Caco-2 (cell line): ENCODE results near the gene ZBTB7B. TPM values are rescaled to one million over a fixed set of nuclear protein-coding genes. Genes with fewer than 3 reads are reported as not detected.
A peak's percentile ranks its signal among the peaks of the same experiment; 100 is the strongest.

Source experiments
- BruUV-seq: library from RNA; stranded (reverse); fragments of 400-500 nt; replicated peaks from 2 replicates; lab custom pipeline; 2021; lab: Mats Ljungman, UMichigan
- CTCF ChIA-PET: fragments of 300-600 bp; sonication (Branson Sonifier 250); formaldehyde crosslinking; loops from one replicate; lab custom pipeline; 2022; ENCODE audit warnings: antibody characterized with exemption; lab: Charles Lee
- POLR2A ChIA-PET: fragments of 300-600 bp; sonication (Branson Sonifier 250); formaldehyde crosslinking; loops from one replicate; lab custom pipeline; 2022; ENCODE audit warnings: antibody characterized with exemption; lab: Charles Lee
- DNase-seq, 2 experiments: peaks; one replicate each; pipeline versions ENCODE4 v3.0.0 to v3.0.0-alpha.2; 2020 to 2022
- H3K27me3 ChIP-seq: replicated peaks from 2 replicates; pipeline ENCODE4 v1.6.0; 2011; ENCODE audit warnings: low read length; ENCODE audit not compliant: control insufficient read depth, insufficient read depth
- H3K36me3 ChIP-seq: 2 replicates; pipeline ENCODE4 v1.5.1; 2011; ENCODE audit warnings: low read length; ENCODE audit not compliant: control insufficient read depth, insufficient read depth
- H3K4me1 ChIP-seq: fragments of 250-450 bp; sonication (Bioruptor Pico); 2 replicates; pipeline ENCODE4 v1.5.1; 2020; ENCODE audit warnings: mild to moderate bottlenecking
- H3K4me3 ChIP-seq: 2 replicates; pipeline ENCODE4 v1.5.1; 2011; ENCODE audit warnings: low read depth, mild to moderate bottlenecking, control low read depth, low read length
- H3K9me3 ChIP-seq: fragments of 250-450 bp; sonication (Bioruptor Pico); 2 replicates; pipeline ENCODE4 v1.5.1; 2020; ENCODE audit warnings: mild to moderate bottlenecking, moderate library complexity
- H3K27ac Mint-ChIP-seq: one replicate; pipeline ENCODE4 v1.8.0; 2022; ENCODE audit warnings: mixed read lengths; ENCODE audit not compliant: unreplicated experiment
- H3K27me3 Mint-ChIP-seq: one replicate; pipeline ENCODE4 v1.8.0; 2022; ENCODE audit warnings: mixed read lengths; ENCODE audit not compliant: insufficient read depth, unreplicated experiment
- H3K36me3 Mint-ChIP-seq: one replicate; pipeline ENCODE4 v1.8.0; 2022; ENCODE audit warnings: mild to moderate bottlenecking, mixed read lengths; ENCODE audit not compliant: insufficient read depth, unreplicated experiment
- H3K4me1 Mint-ChIP-seq: one replicate; pipeline ENCODE4 v1.8.0; 2022; ENCODE audit warnings: low read depth, mixed read lengths; ENCODE audit not compliant: unreplicated experiment
- H3K4me3 Mint-ChIP-seq: one replicate; pipeline ENCODE4 v1.8.0; 2022; ENCODE audit warnings: mild to moderate bottlenecking, moderate library complexity, mixed read lengths; ENCODE audit not compliant: unreplicated experiment
- H3K9me3 Mint-ChIP-seq: one replicate; pipeline ENCODE4 v1.8.0; 2022; ENCODE audit warnings: mixed read lengths; ENCODE audit not compliant: unreplicated experiment
- CTCF ChIP-seq, 2 experiments: fragments of 200-600 bp in 1 of 2; IDR thresholded peaks; 1 replicate in 1 of 2; 2 replicates in 1 of 2; pipeline versions ENCODE4 v1.5.1 to v1.8.0; 2011 to 2022; ENCODE audit warnings: antibody characterized with exemption in 1 of 2, control low read depth in 1 of 2, inconsistent platforms in 1 of 2, low read depth in 1 of 2, low read length in 1 of 2, mild to moderate bottlenecking in 1 of 2, moderate library complexity in 1 of 2; ENCODE audit not compliant: insufficient read depth in 1 of 2, severe bottlenecking in 1 of 2, unreplicated experiment in 1 of 2
- intact Hi-C: fragments of 100-400 bp; cut with micrococcal nuclease; formaldehyde crosslinking; loops from one replicate; pipeline ENCODE4 v1.10.0; 2022; ENCODE audit not compliant: unreplicated experiment
- total RNA-seq: library from RNA; stranded (reverse); gene quantifications from 2 replicates; pipeline ENCODE4 v1.2.3, GENCODE V29; 2022

Gene ZBTB7B
- total RNA-seq, 1 experiment from 2014 or later, result 46.8 TPM

- Mint-ChIP-seq H3K27me3 (no peaks in the 10 kb centered on the region), H3K36me3 (peaks cover 12% of the 10 kb centered on the region), H3K4me1 (peaks cover 6% of the 10 kb centered on the region), H3K9me3 (no peaks in the 10 kb centered on the region), H3K4me3 (no peak overlapping the region), H3K27ac (no peak overlapping the region)
- DNase-seq, result no peak
- no peaks in the 10 kb centered on the region for H3K9me3 ChIP-seq
- 0 out of 2 replicates have a peak, but pooled peaks cover 10% of the 10 kb centered on the region for H3K4me1 ChIP-seq
- no TSS peak for BruUV-seq
- intact Hi-C loops, result no loop called here
- ChIA-PET CTCF (interaction anchor here (0.8 to 2.8 kb wide), 6 partner anchors 10 to 96 kb away, joined by 3 to 13 read pairs (median 4); partner anchors contain the start of gene PYGO2), POLR2A (interaction anchor here (0.6 to 1.2 kb wide), 2 partner anchors 84 to 498 kb away, joined by 3 read pairs; no protein-coding TSS in a partner anchor)
- H3K4me3 ChIP-seq, result no peak overlapping the region
- no peaks in the 10 kb centered on the region; the same call in 1 of the 2 replicates for H3K36me3 ChIP-seq
- peak in 1 of 2 experiments; percentile 21 for TF ChIP-seq CTCF (IDR thresholded peaks at IDR 0.05; ENCODE audit: insufficient read depth in 1 of 2, low read depth in 1 of 2, low read length in 1 of 2, severe bottlenecking in 1 of 2, unreplicated experiment in 1 of 2)
- H3K27me3 ChIP-seq, result no peaks in the 10 kb centered on the region
These were observed 55.2 kb downstream of the ZBTB7B start for GRCh38 chr1:155057788-155058211.

GRCh38 chr1:155060736-155061135, 58.1 kb downstream of the ZBTB7B start:
- H3K27ac Mint-ChIP-seq, result no peak overlapping the region
- BruUV-seq, result no TSS peak
- no peaks in the 10 kb centered on the region for H3K9me3 Mint-ChIP-seq
- no peaks in the 10 kb centered on the region; the same call in 1 of the 2 replicates for H3K36me3 ChIP-seq
- ChIA-PET POLR2A (no interaction called here), CTCF (interaction anchor here (0.6 to 2.3 kb wide), 14 partner anchors 9 to 107 kb away, joined by 3 to 24 read pairs (median 7); partner anchors contain the start of genes ADAM15, EFNA3 and FLAD1)
- intact Hi-C loops, result loop anchor here (1.0 to 5.0 kb wide), 4 partner anchors 10 to 103 kb away; partner anchors contain the start of genes CKS1B, PBXIP1 and SHC1
- H3K4me3 Mint-ChIP-seq, result no peak overlapping the region
- H3K27me3 ChIP-seq, result no peaks in the 10 kb centered on the region
- TF ChIP-seq CTCF (IDR thresholded peaks at IDR 0.05; ENCODE audit: insufficient read depth in 1 of 2, low read depth in 1 of 2, low read length in 1 of 2, severe bottlenecking in 1 of 2, unreplicated experiment in 1 of 2), result no peak
- H3K9me3 ChIP-seq, result no peaks in the 10 kb centered on the region
- peaks cover 22% of the 10 kb centered on the region for H3K4me1 Mint-ChIP-seq
- 0 out of 2 replicates have a peak, but pooled peaks cover 19% of the 10 kb centered on the region for H3K4me1 ChIP-seq
- H3K27me3 Mint-ChIP-seq, result no peaks in the 10 kb centered on the region
- DNase-seq, result no peak
- peaks cover 15% of the 10 kb centered on the region for H3K36me3 Mint-ChIP-seq
- no peak overlapping the region for H3K4me3 ChIP-seq

- peak; percentile 98 for TF ChIP-seq CTCF (IDR thresholded peaks at IDR 0.05; ENCODE audit: insufficient read depth in 1 of 2, low read depth in 1 of 2, low read length in 1 of 2, severe bottlenecking in 1 of 2, unreplicated experiment in 1 of 2)
- peaks cover 2% of the 10 kb centered on the region; the same call in 1 of the 2 replicates for H3K36me3 ChIP-seq
- Mint-ChIP-seq H3K9me3 (no peaks in the 10 kb centered on the region), H3K4me3 (no peak overlapping the region), H3K4me1 (peaks cover 22% of the 10 kb centered on the region), H3K27me3 (no peaks in the 10 kb centered on the region), H3K27ac (no peak overlapping the region), H3K36me3 (peaks cover 19% of the 10 kb centered on the region)
- peak; percentile 85 to 91 for DNase-seq
- POLR2A ChIA-PET, result no interaction called here
- H3K4me1 ChIP-seq, result 0 out of 2 replicates have a peak, but pooled peaks cover 19% of the 10 kb centered on the region
- no peak overlapping the region for H3K4me3 ChIP-seq
- intact Hi-C loops, result loop anchor here (1.0 to 5.0 kb wide), 4 partner anchors 11 to 104 kb away; partner anchors contain the start of genes CKS1B, PBXIP1 and SHC1
- BruUV-seq, result no TSS peak
- H3K9me3 ChIP-seq, result no peaks in the 10 kb centered on the region
- CTCF ChIA-PET, result interaction anchor here (0.6 to 2.3 kb wide), 19 partner anchors 8 to 1393 kb away, joined by 3 to 24 read pairs (median 6); partner anchors contain the start of genes ADAM15, CKS1B, EFNA3 and FLAD1
- no peaks in the 10 kb centered on the region for H3K27me3 ChIP-seq
These were observed 59.0 kb downstream of the ZBTB7B start for GRCh38 chr1:155061381-155062150.
